K562 (cell line): ENCODE data around the gene FUCA2. TPM values are rescaled to one million over a fixed set of nuclear protein-coding genes. Genes with fewer than 3 reads are reported as not detected.
A peak's percentile ranks its signal among the peaks of the same experiment; 100 is the strongest.

Experiments
- CHCHD3 ChIP-seq: fragments of 250-450 bp; sonication (Bioruptor Pico); IDR thresholded peaks from 2 replicates; pipeline ENCODE4 v2.1.2; 2022; ENCODE audit warnings: mild to moderate bottlenecking
- ETV6 ChIP-seq, 3 experiments: fragments of 150-350 bp in 1 of 3; sonication (generic) in 1 of 3; formaldehyde crosslinking in 1 of 3; IDR thresholded peaks; 2 replicates each; pipeline versions ENCODE4 v1.6.1 to v1.8.0; 2014 to 2022; ENCODE audit warnings: borderline replicate concordance in 2 of 3, low read depth in 2 of 3, antibody characterized with exemption in 1 of 3, low read length in 1 of 3, mild to moderate bottlenecking in 1 of 3, missing genetic modification reagents in 1 of 3
- FOXJ2 ChIP-seq: fragments of 200-800 bp; sonication (Bioruptor generic); IDR thresholded peaks from 2 replicates; pipeline ENCODE4 v1.6.1; 2016; ENCODE audit warnings: missing genetic modification characterization, missing compliant biosample characterization
- GATAD2B ChIP-seq: fragments of 450-650 bp; IDR thresholded peaks from 2 replicates; pipeline ENCODE4 v1.6.1; 2017; ENCODE audit warnings: mild to moderate bottlenecking, borderline replicate concordance
- NR1H2 ChIP-seq: sonication (generic); formaldehyde crosslinking; IDR thresholded peaks from 2 replicates; pipeline ENCODE4 v1.4.0; 2020; ENCODE audit warnings: mild to moderate bottlenecking, missing genetic modification reagents
- PATZ1 ChIP-seq: fragments of 250-450 bp; sonication (Bioruptor Pico); IDR thresholded peaks from 2 replicates; pipeline ENCODE4 v1.5.0; 2020; ENCODE audit warnings: mild to moderate bottlenecking, borderline replicate concordance
- SLC30A9 ChIP-seq: fragments of 250-450 bp; sonication (Bioruptor Pico); IDR thresholded peaks from 2 replicates; pipeline ENCODE4 v1.8.0; 2022; ENCODE audit warnings: mild to moderate bottlenecking, moderate library complexity
- SMARCB1 ChIP-seq: IDR thresholded peaks from 2 replicates; pipeline ENCODE4 v1.6.1; 2011; ENCODE audit warnings: improper control_type of control experiment, low read depth; ENCODE audit not compliant: insufficient read length
- TCFL5 ChIP-seq: fragments of 250-450 bp; sonication (Bioruptor Pico); conservative IDR thresholded peaks from 2 replicates; pipeline ENCODE4 v1.6.1; 2021; ENCODE audit warnings: mild to moderate bottlenecking, moderate library complexity, matching md5 sums
- ZNF239 ChIP-seq: fragments of 250-450 bp; sonication (Bioruptor Pico); IDR thresholded peaks from 2 replicates; pipeline ENCODE4 v1.4.0; 2020; ENCODE audit warnings: mild to moderate bottlenecking
- ZNF280B ChIP-seq: fragments of 250-450 bp; sonication (Bioruptor Pico); IDR thresholded peaks from 2 replicates; pipeline ENCODE4 v1.5.1; 2021; ENCODE audit warnings: mild to moderate bottlenecking
- ZNF407 ChIP-seq: fragments of 450-650 bp; IDR thresholded peaks from 2 replicates; pipeline ENCODE4 v1.6.1; 2016; ENCODE audit warnings: low read depth
- ZNF431 ChIP-seq: sonication (generic); formaldehyde crosslinking; IDR thresholded peaks from 2 replicates; pipeline ENCODE4 v1.8.0; 2022; ENCODE audit warnings: mild to moderate bottlenecking, missing genetic modification reagents
- ZNF436 ChIP-seq: fragments of 250-450, 450-650 bp; sonication (Bioruptor Pico); formaldehyde crosslinking; IDR thresholded peaks from 2 replicates; pipeline ENCODE4 v1.7.0; 2020; ENCODE audit warnings: mild to moderate bottlenecking
- polyA plus RNA-seq, 8 experiments: library from polyadenylated mRNA; depleted of rRNA in 4 of 8; stranded (reverse) in 5 of 8; unstranded in 3 of 8; fragments of >200 nt; fragmentation: Nextera tagmentation in 2 of 8; fragmentation: Illumina TruSeq in 1 of 8; extraction: Ambion mirVana in 2 of 8; extraction: Trizol in 1 of 8; gene quantifications; 2 replicates each; pipeline versions ENCODE4 v1.2.1 to v1.2.3, GENCODE V29; 2011 to 2014; ENCODE audit warnings: inconsistent platforms in 1 of 8, missing spikeins in 1 of 8
- total RNA-seq, 7 experiments: library from RNA; depleted of rRNA in 6 of 7; stranded (reverse); fragments of >200 nt in 6 of 7; fragmentation: Illumina TruSeq in 2 of 7; extraction: Trizol in 2 of 7; gene quantifications; 2 replicates each; pipeline versions ENCODE4 v1.2.1 to v1.2.3, GENCODE V29; 2011 to 2021; ENCODE audit warnings: low replicate concordance in 1 of 7

The FUCA2 gene
- total and polyA plus RNA-seq, 9 of the 15 experiments (the other 6 are each of a cell fraction or from before 2014, with no cell fraction given): 20.6 to 112 (median 79.3) TPM

- peak; percentile 69; the same call in 1 of the 2 replicates for TF ChIP-seq ZNF239 (CRISPR knock-in tag)
- TF ChIP-seq PATZ1 (CRISPR knock-in tag): no peak
- TF ChIP-seq SMARCB1: no peak
- TF ChIP-seq GATAD2B: peak; percentile 66; the same call in 1 of the 2 replicates
- TF ChIP-seq NR1H2 (CRISPR knock-in tag): peak; percentile 73; the same call in 1 of the 2 replicates
- TF ChIP-seq ZNF280B (CRISPR knock-in tag): no peak
- peak; percentile 88; the same call in 1 of the 2 replicates for TF ChIP-seq FOXJ2 (tag)
- TF ChIP-seq SLC30A9 (CRISPR knock-in tag): no peak
- TF ChIP-seq CHCHD3 (CRISPR knock-in tag): no peak
- TF ChIP-seq ZNF431 (CRISPR knock-in tag): peak; percentile 70; the same call in 1 of the 2 replicates
- TF ChIP-seq ETV6 (IDR thresholded peaks at IDR 0.05; ENCODE audit: borderline replicate concordance in 1 of 2, low read depth in 2 of 2, low read length in 1 of 2): no peak; a peak in 1 of 4 replicates
- TF ChIP-seq ETV6 (CRISPR knock-in tag; IDR thresholded peaks at IDR 0.05; ENCODE audit: borderline replicate concordance): no peak
- peak; percentile 87 for TF ChIP-seq ZNF407
- no peak for TF ChIP-seq ZNF436 (CRISPR knock-in tag)
- no peak for TF ChIP-seq TCFL5 (CRISPR knock-in tag)
These were observed 60.8 kb downstream of the FUCA2 start, which contains the start of the genes ADAT2 and PEX3 (continued) for GRCh38 chr6:143450453-143451371.
